Stimulated activated effector memory CD8-positive, alpha-beta T cell treated with anti-CD3 and anti-CD28 coated beads, Interleukin-12 subunit alpha, Interleukin-12 subunit beta, amount 100 ng/mL, for 72 hours (primary cell): ENCODE results near the gene TMEM184C.

Experiments
- ATAC-seq: fragments of 150-1000 bp; cut with Tn5 transposase; 2 replicates; pipeline ENCODE4 v1.10.0; 2021
- DNase-seq, 2 donors: peaks; one replicate each; pipeline ENCODE4 v3.0.0; 2021 to 2022; ENCODE audit warnings: low spot score in 2 of 2
- H3K27ac Mint-ChIP-seq: one replicate; pipeline ENCODE4 v1.8.0; 2022; ENCODE audit warnings: mild to moderate bottlenecking, mixed read lengths
- H3K36me3 Mint-ChIP-seq: one replicate; pipeline ENCODE4 v1.8.0; 2022; ENCODE audit warnings: mild to moderate bottlenecking, mixed read lengths
- H3K4me1 Mint-ChIP-seq: one replicate; pipeline ENCODE4 v1.8.0; 2022; ENCODE audit warnings: mixed read lengths
- H3K4me3 Mint-ChIP-seq: one replicate; pipeline ENCODE4 v1.8.0; 2022; ENCODE audit warnings: mild to moderate bottlenecking, mixed read lengths
- H3K9me3 Mint-ChIP-seq: one replicate; pipeline ENCODE4 v1.8.0; 2022; ENCODE audit warnings: mixed read lengths

TMEM184C gene

GRCh38 chr4:147590249-147590920 is 26.8 kb upstream of the TMEM184C start:
- ATAC-seq = no peak

DNA sequence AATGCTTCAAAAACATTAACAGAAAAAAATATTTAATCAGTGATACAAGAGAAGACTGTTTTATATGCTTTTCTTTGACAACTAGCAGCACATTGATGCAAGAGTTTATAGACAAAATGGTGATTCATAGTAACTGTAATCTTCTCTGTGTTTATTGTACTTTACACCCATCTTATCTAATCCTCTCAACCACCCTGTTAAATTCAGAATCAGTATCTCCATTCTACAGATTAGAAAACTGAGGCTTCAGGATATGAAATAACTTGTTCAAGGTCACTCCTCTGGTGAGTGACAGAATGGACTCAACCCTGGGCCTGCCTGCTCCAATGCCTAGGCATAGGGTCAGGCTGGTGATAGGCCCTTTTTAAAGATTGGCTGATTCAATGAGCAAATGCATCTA is 26.1 kb upstream of the TMEM184C start:
- H3K36me3 Mint-ChIP-seq = no peaks in the 10 kb centered on the region
- H3K4me1 Mint-ChIP-seq = peaks cover 6% of the 10 kb centered on the region
- no peaks in the 10 kb centered on the region for H3K9me3 Mint-ChIP-seq
- DNase-seq (no peak), ATAC-seq (no peak)
- H3K27ac Mint-ChIP-seq = no peak overlapping the region
- no peak overlapping the region for H3K4me3 Mint-ChIP-seq

More at GRCh38 chr4:147590249-147590920, 26.8 kb upstream of the TMEM184C start:
- peak; percentile 17 to 66 for DNase-seq
- Mint-ChIP-seq H3K27ac (no peak overlapping the region), H3K4me3 (no peak overlapping the region), H3K4me1 (peaks cover 6% of the 10 kb centered on the region), H3K36me3 (no peaks in the 10 kb centered on the region), H3K9me3 (no peaks in the 10 kb centered on the region)

- Mint-ChIP-seq H3K9me3 (no peaks in the 10 kb centered on the region), H3K27ac (no peak overlapping the region), H3K36me3 (no peaks in the 10 kb centered on the region), H3K4me3 (no peak overlapping the region), H3K4me1 (peaks cover 6% of the 10 kb centered on the region)
- ATAC-seq (peak; percentile 21), DNase-seq (no peak)
Observed at GRCh38 chr4:147594107-147594506, 23.1 kb upstream of the TMEM184C start.

- Mint-ChIP-seq H3K4me1 (peaks cover 6% of the 10 kb centered on the region), H3K4me3 (no peak overlapping the region), H3K27ac (no peak overlapping the region), H3K36me3 (no peaks in the 10 kb centered on the region), H3K9me3 (no peaks in the 10 kb centered on the region)
- no peak for DNase-seq
- ATAC-seq = peak; percentile 45
Observed at GRCh38 chr4:147594578-147594977, 22.6 kb upstream of the TMEM184C start.

DNA sequence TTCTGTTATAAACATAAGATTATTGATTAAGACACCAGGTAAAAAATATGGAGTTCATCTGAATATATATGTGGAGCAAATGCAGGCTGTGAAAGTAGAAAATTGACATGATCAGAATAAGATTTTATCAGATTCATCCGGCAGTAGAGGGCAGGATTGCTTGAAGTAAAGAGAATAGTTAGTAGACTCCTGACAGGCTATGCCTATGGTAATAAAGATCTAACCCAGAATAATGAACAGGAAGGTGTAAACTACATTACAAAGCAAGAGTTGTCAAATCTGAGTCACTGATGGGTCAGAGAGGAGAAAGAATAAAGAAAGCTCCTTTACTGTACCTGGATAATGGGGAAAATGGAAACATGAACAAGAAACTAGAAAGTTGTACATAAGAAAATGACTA is 20.8 kb upstream of the TMEM184C start:
- ATAC-seq = no peak
- no peak overlapping the region for H3K27ac Mint-ChIP-seq
- peaks cover 6% of the 10 kb centered on the region for H3K4me1 Mint-ChIP-seq

GRCh38 chr4:147596981-147597380 is 20.2 kb upstream of the TMEM184C start:
- Mint-ChIP-seq H3K27ac (no peak overlapping the region), H3K9me3 (no peaks in the 10 kb centered on the region), H3K4me1 (peaks cover 6% of the 10 kb centered on the region), H3K4me3 (no peak overlapping the region), H3K36me3 (no peaks in the 10 kb centered on the region)
- ATAC-seq (no peak), DNase-seq (no peak)

More for the DNA sequence above, 20.8 kb upstream of the TMEM184C start:
- no peaks in the 10 kb centered on the region for H3K9me3 Mint-ChIP-seq
- no peak for DNase-seq
- no peaks in the 10 kb centered on the region for H3K36me3 Mint-ChIP-seq
- H3K4me3 Mint-ChIP-seq = no peak overlapping the region

DNA sequence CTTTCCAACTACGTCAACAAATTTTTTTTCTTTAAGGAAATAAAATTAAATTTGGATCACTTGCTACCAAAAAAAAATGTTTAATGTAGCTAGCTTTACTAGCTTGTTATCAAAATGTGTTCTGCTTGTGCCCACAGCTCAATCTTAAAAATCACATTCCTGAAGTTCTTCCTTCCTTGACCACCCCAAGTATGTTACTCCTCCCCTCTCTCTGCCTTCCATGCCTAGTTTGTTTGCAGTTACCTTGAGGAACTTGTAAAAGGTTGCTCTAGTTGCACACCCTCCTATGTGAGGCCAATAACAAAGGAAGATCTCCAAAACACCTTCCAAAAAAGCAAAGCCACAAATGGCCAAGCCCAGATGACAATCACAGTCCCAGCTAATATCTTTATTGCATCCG is 19.6 kb upstream of the TMEM184C start:
- ATAC-seq (no peak), DNase-seq (no peak)
- H3K9me3 Mint-ChIP-seq = no peaks in the 10 kb centered on the region
- no peaks in the 10 kb centered on the region for H3K36me3 Mint-ChIP-seq
- no peak overlapping the region for H3K27ac Mint-ChIP-seq
- peaks cover 6% of the 10 kb centered on the region for H3K4me1 Mint-ChIP-seq
- no peak overlapping the region for H3K4me3 Mint-ChIP-seq

GRCh38 chr4:147599206-147599605 is 18.0 kb upstream of the TMEM184C start:
- no peak overlapping the region for H3K27ac Mint-ChIP-seq
- H3K4me1 Mint-ChIP-seq = peaks cover 4% of the 10 kb centered on the region
- ATAC-seq (no peak), DNase-seq (no peak)
- no peak overlapping the region for H3K4me3 Mint-ChIP-seq
- H3K36me3 Mint-ChIP-seq = no peaks in the 10 kb centered on the region
- H3K9me3 Mint-ChIP-seq = no peaks in the 10 kb centered on the region

DNA sequence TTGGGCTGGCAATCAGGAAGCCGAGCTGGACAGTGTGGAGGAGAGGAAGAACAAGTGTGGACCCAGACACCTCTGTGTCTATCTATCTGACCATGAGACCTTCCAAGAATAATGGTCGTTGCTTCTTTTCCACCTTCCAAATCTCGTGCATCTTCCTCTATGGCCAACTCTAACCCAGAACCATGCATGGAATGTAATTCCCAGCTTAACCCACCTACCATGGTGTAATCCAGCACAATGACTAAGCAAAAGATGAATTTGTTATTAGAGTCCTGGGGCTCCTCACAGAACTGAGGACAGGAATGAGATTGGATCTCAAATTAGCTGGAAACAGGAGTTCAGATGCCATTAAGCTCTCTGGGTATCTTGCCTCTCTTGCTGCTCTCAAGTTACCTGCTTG is 17.4 kb upstream of the TMEM184C start:
- no peaks in the 10 kb centered on the region for H3K36me3 Mint-ChIP-seq

GRCh38 chr4:147605499-147605898 is 11.7 kb upstream of the TMEM184C start:
- Mint-ChIP-seq H3K4me3 (no peak overlapping the region), H3K27ac (no peak overlapping the region), H3K9me3 (no peaks in the 10 kb centered on the region), H3K36me3 (no peaks in the 10 kb centered on the region), H3K4me1 (no peaks in the 10 kb centered on the region)
- DNase-seq = no peak
- no peak for ATAC-seq

More for the DNA sequence above, 17.4 kb upstream of the TMEM184C start:
- H3K9me3 Mint-ChIP-seq = no peaks in the 10 kb centered on the region
- no peak for DNase-seq
- H3K4me3 Mint-ChIP-seq = no peak overlapping the region
- H3K4me1 Mint-ChIP-seq = no peaks in the 10 kb centered on the region
- no peak overlapping the region for H3K27ac Mint-ChIP-seq
- no peak for ATAC-seq

DNA sequence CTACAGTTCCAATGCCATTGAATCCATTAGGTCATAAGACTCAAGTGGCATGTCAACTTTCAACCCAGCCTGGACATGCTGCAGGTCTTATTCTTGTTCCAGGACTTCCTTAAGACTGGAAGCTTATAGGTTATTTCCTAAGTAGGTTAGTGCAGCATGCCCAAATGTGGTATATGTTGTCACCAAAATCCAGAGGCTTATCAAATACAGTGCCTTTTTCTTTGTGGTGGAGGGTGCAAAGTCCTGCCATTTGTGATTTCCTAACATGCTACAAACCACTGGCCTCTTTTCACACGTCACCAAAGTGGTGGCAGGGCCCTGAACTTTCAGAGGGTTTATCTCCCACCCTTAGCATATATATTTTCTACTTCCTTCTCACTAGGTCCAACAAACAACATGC is 9.7 kb upstream of the TMEM184C start:
- H3K27ac Mint-ChIP-seq = no peak overlapping the region
- no peaks in the 10 kb centered on the region for H3K36me3 Mint-ChIP-seq
- no peak overlapping the region for H3K4me3 Mint-ChIP-seq
- DNase-seq = no peak
- ATAC-seq = no peak
- no peaks in the 10 kb centered on the region for H3K9me3 Mint-ChIP-seq
- H3K4me1 Mint-ChIP-seq = no peaks in the 10 kb centered on the region

- Mint-ChIP-seq H3K4me1 (no peaks in the 10 kb centered on the region), H3K9me3 (no peaks in the 10 kb centered on the region)
Observed at GRCh38 chr4:147610686-147611085, 6.5 kb upstream of the TMEM184C start.

DNA sequence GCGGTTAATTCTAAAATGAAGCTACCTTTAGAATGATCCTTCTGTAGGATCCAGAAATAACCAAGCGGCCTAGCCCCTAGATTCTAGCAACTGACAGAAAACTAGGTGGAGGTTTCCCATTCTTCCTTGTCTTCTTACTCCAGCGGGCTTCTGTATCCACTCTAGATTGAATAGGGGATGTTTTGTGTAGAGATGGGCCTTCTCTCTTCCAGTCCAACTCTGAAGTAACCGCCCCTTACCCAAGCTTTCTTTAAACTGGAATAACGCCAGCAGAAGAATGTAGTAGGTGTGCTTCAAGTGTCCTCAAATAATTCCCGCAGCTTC is 386 bp upstream of the TMEM184C start:
- peak overlapping the region; percentile 92 for H3K4me3 Mint-ChIP-seq
- peaks cover 24% of the 10 kb centered on the region for H3K36me3 Mint-ChIP-seq
- no peaks in the 10 kb centered on the region for H3K9me3 Mint-ChIP-seq
- H3K4me1 Mint-ChIP-seq = peaks cover 18% of the 10 kb centered on the region
- H3K27ac Mint-ChIP-seq = peak overlapping the region; percentile 96
- DNase-seq (no peak), ATAC-seq (peak; percentile 2)

More at GRCh38 chr4:147610686-147611085, 6.5 kb upstream of the TMEM184C start:
- Mint-ChIP-seq H3K36me3 (no peaks in the 10 kb centered on the region), H3K27ac (no peak overlapping the region), H3K4me3 (no peak overlapping the region)
- DNase-seq = no peak
- no peak for ATAC-seq

DNA sequence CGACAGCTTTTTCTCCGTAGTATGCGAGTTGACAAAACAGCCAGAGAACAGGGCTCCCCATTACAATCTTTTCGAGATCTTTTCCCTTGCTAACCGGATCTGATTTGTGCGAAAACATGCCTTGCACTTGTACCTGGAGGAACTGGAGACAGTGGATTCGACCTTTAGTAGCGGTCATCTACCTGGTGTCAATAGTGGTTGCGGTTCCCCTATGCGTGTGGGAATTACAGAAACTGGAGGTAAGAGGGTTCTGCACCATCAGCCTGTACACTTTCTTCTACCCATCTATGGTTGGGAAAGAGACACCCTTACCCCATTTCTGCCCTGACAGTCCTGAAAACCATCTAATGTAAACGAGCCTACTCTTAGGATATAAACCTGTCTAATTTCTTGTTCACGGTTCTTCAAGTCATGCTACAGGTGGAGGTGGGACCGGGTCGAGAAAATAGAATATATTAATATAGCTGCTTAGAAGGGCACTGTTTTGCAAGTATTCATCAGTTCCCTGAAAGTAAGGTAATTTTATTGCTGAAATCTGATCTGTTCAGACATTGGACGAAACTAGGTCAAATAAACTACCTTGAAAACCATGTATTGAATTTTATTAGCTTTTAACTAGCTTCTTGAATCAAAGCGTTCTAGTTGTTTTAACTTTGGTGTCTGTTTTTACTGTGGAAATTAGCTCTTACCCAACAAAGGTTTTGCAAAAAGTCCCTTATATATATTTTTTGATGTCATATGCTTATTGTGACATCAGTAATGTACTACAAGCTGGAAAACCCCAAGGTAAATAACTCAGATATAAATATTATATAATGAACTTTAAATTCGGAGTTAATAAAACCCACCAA is 869 bp downstream of the TMEM184C start:
- peaks cover 18% of the 10 kb centered on the region for H3K4me1 Mint-ChIP-seq
- no peak for ATAC-seq
- peak overlapping the region; percentile 96 for H3K27ac Mint-ChIP-seq
- peaks cover 37% of the 10 kb centered on the region for H3K36me3 Mint-ChIP-seq
- no peak for DNase-seq
- peak overlapping the region; percentile 92 for H3K4me3 Mint-ChIP-seq
- H3K9me3 Mint-ChIP-seq = no peaks in the 10 kb centered on the region

- Mint-ChIP-seq H3K27ac (peak overlapping the region; percentile 16), H3K36me3 (peaks cover 59% of the 10 kb centered on the region), H3K4me3 (peak overlapping the region; percentile 92), H3K4me1 (peaks cover 18% of the 10 kb centered on the region), H3K9me3 (no peaks in the 10 kb centered on the region)
- ATAC-seq (no peak), DNase-seq (no peak)
Observed at GRCh38 chr4:147620315-147620714, 3.1 kb downstream of the TMEM184C start.

- ATAC-seq (no peak), DNase-seq (no peak)
- Mint-ChIP-seq H3K4me3 (no peak overlapping the region), H3K36me3 (peaks cover 93% of the 10 kb centered on the region), H3K9me3 (no peaks in the 10 kb centered on the region), H3K4me1 (peaks cover 6% of the 10 kb centered on the region), H3K27ac (no peak overlapping the region)
Observed at GRCh38 chr4:147625733-147626132, 8.5 kb downstream of the TMEM184C start.
